T-helper 2 cell treated with Interferon-gamma antibody and Interleukin-4, amounts not matched to agents 100 ng/mL and 5 ng/mL, for 36 hours (primary cell): ENCODE results near the gene RIN3. TPM values are rescaled to one million over a fixed set of nuclear protein-coding genes. Genes with fewer than 3 reads are reported as not detected.
"Not testable (repeated sequence)": the region's sequence is repeated elsewhere in the genome, so short reads cannot be mapped to it uniquely, and the experiment has no call there.

ENCODE experiments used
- intact Hi-C: fragments of 100-400 bp; cut with micrococcal nuclease; formaldehyde crosslinking; loops from one replicate; pipeline ENCODE4 v1.15.1; 2023
- total RNA-seq: library from RNA; stranded (reverse); gene quantifications from 2 replicates; pipeline ENCODE4 v1.2.3, GENCODE V29; 2022

Gene RIN3
- total RNA-seq, 1 donor from 2014 or later = 35.4 TPM

- intact Hi-C loops = no loop called here
These were observed 16.3 kb downstream of the RIN3 start for GRCh38 chr14:92529903-92530302.

GRCh38 chr14:92531106-92531873, 17.7 kb downstream of the RIN3 start:
- intact Hi-C loops = no loop called here

- intact Hi-C loops = no loop called here
These were observed 19.0 kb downstream of the RIN3 start for GRCh38 chr14:92532490-92533163.

- intact Hi-C loops = no loop called here
These were observed 21.5 kb downstream of the RIN3 start for GRCh38 chr14:92534932-92535643.

- intact Hi-C loops = not testable (repeated sequence)
These were observed 22.6 kb downstream of the RIN3 start for GRCh38 chr14:92536231-92536630.

GRCh38 chr14:92538412-92538985, 24.9 kb downstream of the RIN3 start:
- intact Hi-C loops = no loop called here

- intact Hi-C loops = no loop called here
These were observed 25.8 kb downstream of the RIN3 start for GRCh38 chr14:92539419-92539818.

GRCh38 chr14:92539875-92540274, 26.3 kb downstream of the RIN3 start:
- intact Hi-C loops = no loop called here

GRCh38 chr14:92540472-92541048, 27.0 kb downstream of the RIN3 start:
- intact Hi-C loops = no loop called here

- intact Hi-C loops = no loop called here
These were observed 29.4 kb downstream of the RIN3 start for GRCh38 chr14:92542766-92543554.

GRCh38 chr14:92544051-92544720, 30.6 kb downstream of the RIN3 start:
- intact Hi-C loops = no loop called here

GRCh38 chr14:92546347-92547053, 32.9 kb downstream of the RIN3 start:
- intact Hi-C loops = no loop called here

- intact Hi-C loops = loop anchor here (2.0 kb wide), 1 partner anchor 132 kb away; no protein-coding TSS in a partner anchor
These were observed 35.7 kb downstream of the RIN3 start for GRCh38 chr14:92549105-92549858.

GRCh38 chr14:92549859-92550230, 36.3 kb downstream of the RIN3 start:
- intact Hi-C loops = loop anchor here (2.0 kb wide), 1 partner anchor 131 kb away; no protein-coding TSS in a partner anchor

GRCh38 chr14:92551044-92551841, 37.7 kb downstream of the RIN3 start:
- intact Hi-C loops = no loop called here

- intact Hi-C loops = no loop called here
These were observed 38.5 kb downstream of the RIN3 start for GRCh38 chr14:92552066-92552465.

- intact Hi-C loops = no loop called here
These were observed 39.9 kb downstream of the RIN3 start for GRCh38 chr14:92553438-92553837.
